PC-3 (cell line): ENCODE measurements around the gene SDK1.

Experiments
- EZH2phosphoT487 ChIP-seq: fragments of 300-600 bp; sonication (generic); IDR thresholded peaks from 2 replicates; pipeline ENCODE4 v1.6.1; 2018; ENCODE audit warnings: mild to moderate bottlenecking, antibody characterized with exemption, low read length, borderline replicate concordance
- TF ChIP-seq, protein P1 (sequence below): fragments of 300-600 bp; sonication (generic); conservative IDR thresholded peaks from 2 replicates; pipeline ENCODE4 v1.5.1; 2017; ENCODE audit warnings: antibody characterized with exemption, low read depth, mild to moderate bottlenecking, low read length

DNA sequence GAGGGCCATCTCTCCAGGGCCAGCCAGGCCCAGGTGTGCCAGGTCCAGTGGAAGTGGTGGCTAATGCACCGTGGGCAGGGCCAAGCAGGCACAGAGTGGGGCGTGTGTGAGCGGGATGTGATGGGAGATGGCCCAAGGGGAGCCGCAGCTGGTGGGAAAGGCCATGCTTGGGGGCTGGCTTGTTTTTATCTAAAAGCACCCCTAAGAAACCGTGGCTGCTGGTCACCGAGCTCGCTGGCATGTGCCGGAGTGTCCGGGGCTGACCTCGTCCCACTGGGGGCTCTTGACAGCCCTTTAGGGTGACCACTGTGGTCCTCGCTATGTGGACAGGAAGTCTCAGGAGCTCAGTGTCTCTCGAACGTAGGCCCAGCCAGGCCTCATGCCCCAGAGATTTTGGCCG is 798.6 kb downstream of the SDK1 start:
- TF ChIP-seq EZH2phosphoT487: no peak
- TF ChIP-seq, protein P1, sequence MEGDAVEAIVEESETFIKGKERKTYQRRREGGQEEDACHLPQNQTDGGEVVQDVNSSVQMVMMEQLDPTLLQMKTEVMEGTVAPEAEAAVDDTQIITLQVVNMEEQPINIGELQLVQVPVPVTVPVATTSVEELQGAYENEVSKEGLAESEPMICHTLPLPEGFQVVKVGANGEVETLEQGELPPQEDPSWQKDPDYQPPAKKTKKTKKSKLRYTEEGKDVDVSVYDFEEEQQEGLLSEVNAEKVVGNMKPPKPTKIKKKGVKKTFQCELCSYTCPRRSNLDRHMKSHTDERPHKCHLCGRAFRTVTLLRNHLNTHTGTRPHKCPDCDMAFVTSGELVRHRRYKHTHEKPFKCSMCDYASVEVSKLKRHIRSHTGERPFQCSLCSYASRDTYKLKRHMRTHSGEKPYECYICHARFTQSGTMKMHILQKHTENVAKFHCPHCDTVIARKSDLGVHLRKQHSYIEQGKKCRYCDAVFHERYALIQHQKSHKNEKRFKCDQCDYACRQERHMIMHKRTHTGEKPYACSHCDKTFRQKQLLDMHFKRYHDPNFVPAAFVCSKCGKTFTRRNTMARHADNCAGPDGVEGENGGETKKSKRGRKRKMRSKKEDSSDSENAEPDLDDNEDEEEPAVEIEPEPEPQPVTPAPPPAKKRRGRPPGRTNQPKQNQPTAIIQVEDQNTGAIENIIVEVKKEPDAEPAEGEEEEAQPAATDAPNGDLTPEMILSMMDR: no peak
